DOHH2 (cell line): ENCODE results near the gene RGCC.
"Not testable (repeated sequence)": the region's sequence is repeated elsewhere in the genome, so short reads cannot be mapped to it uniquely, and the experiment has no call there.

Source experiments
- H3F3A ChIP-seq: fragments of 200-600 bp; sonication (generic), shearing (Covaris generic); 2 replicates; pipeline ENCODE4 v1.6.0; 2016; ENCODE audit warnings: antibody characterized with exemption, mild to moderate bottlenecking; ENCODE audit not compliant: control insufficient read depth, insufficient read depth
- H3K27ac ChIP-seq: fragments of 200-600 bp; sonication (generic); 2 replicates; pipeline ENCODE4 v1.5.1; 2014; ENCODE audit warnings: low read depth, mild to moderate bottlenecking, low read length, moderate library complexity
- H3K27me3 ChIP-seq: fragments of 200-600 bp; sonication (generic); 2 replicates; pipeline ENCODE4 v1.6.1; 2014; ENCODE audit warnings: mild to moderate bottlenecking, low read length, mixed read lengths; ENCODE audit not compliant: control insufficient read depth
- H3K36me3 ChIP-seq: fragments of 200-600 bp; sonication (generic); 2 replicates; pipeline ENCODE4 v1.6.1; 2014; ENCODE audit warnings: mild to moderate bottlenecking, low read length, moderate library complexity, mixed read lengths; ENCODE audit not compliant: control insufficient read depth
- H3K4me1 ChIP-seq: fragments of 200-600 bp; sonication (generic); 2 replicates; pipeline ENCODE4 v1.6.1; 2014; ENCODE audit warnings: mild to moderate bottlenecking, low read length, mixed read lengths; ENCODE audit not compliant: control insufficient read depth
- H3K4me2 ChIP-seq: fragments of 200-600 bp; sonication (generic); 2 replicates; pipeline ENCODE4 v1.6.0; 2014; ENCODE audit warnings: mild to moderate bottlenecking, low read length, moderate library complexity
- H3K4me3 ChIP-seq: fragments of 200-600 bp; sonication (generic); 2 replicates; pipeline ENCODE4 v1.5.1; 2014; ENCODE audit warnings: mild to moderate bottlenecking, low read length, mixed read lengths
- H3K79me2 ChIP-seq: fragments of 200-600 bp; sonication (generic); 2 replicates; pipeline ENCODE4 v1.6.1; 2014; ENCODE audit warnings: mild to moderate bottlenecking, low read length, mixed read lengths; ENCODE audit not compliant: control insufficient read depth
- H3K9me2 ChIP-seq: fragments of 200-600 bp; sonication (generic); replicated peaks from 2 replicates; pipeline ENCODE4 v1.6.1; 2014; ENCODE audit warnings: mild to moderate bottlenecking, low read length, mixed read lengths; ENCODE audit not compliant: control insufficient read depth
- H3K9me3 ChIP-seq: fragments of 200-600 bp; sonication (generic); 2 replicates; pipeline ENCODE4 v1.6.1; 2014; ENCODE audit warnings: antibody characterized with exemption, low read length, mixed read lengths; ENCODE audit not compliant: control insufficient read depth, insufficient read depth
- H4K20me1 ChIP-seq: fragments of 200-600 bp; sonication (generic); 2 replicates; pipeline ENCODE4 v1.6.0; 2014; ENCODE audit warnings: low read depth, mild to moderate bottlenecking, antibody characterized with exemption, low read length, moderate library complexity; ENCODE audit not compliant: control insufficient read depth, insufficient read depth
- CTCF ChIP-seq: fragments of 200-600 bp; sonication (generic); IDR thresholded peaks from one replicate; pipeline ENCODE4 v1.5.1; 2014; ENCODE audit warnings: antibody characterized with exemption, mild to moderate bottlenecking, low read depth, low read length; ENCODE audit not compliant: poor library complexity, severe bottlenecking
- EZH2phosphoT487 ChIP-seq: fragments of 200-600 bp; sonication (generic); IDR thresholded peaks from 2 replicates; pipeline ENCODE4 v1.6.1; 2017; ENCODE audit warnings: borderline replicate concordance, mild to moderate bottlenecking, antibody characterized with exemption, low read length, moderate library complexity, mixed read lengths

RGCC gene

GRCh38 chr13:41502673-41503072 is 45.3 kb downstream of the RGCC start:
- Histone ChIP-seq H3K4me3 (peak overlapping the region; percentile 68), H3K4me2 (peak overlapping the region; percentile 84), H3K79me2 (no peaks in the 10 kb centered on the region), H3K9me3 (peaks cover 7% of the 10 kb centered on the region), H3K4me1 (peaks cover 92% of the 10 kb centered on the region), H3F3A (peaks cover 33% of the 10 kb centered on the region), H3K27ac (peak overlapping the region; percentile 98), H3K36me3 (peaks cover 18% of the 10 kb centered on the region), H3K27me3 (no peaks in the 10 kb centered on the region), H4K20me1 (no peaks in the 10 kb centered on the region), H3K9me2 (no peaks in the 10 kb centered on the region)
- TF ChIP-seq EZH2phosphoT487: no peak
- peak; percentile 4 for TF ChIP-seq CTCF

DNA sequence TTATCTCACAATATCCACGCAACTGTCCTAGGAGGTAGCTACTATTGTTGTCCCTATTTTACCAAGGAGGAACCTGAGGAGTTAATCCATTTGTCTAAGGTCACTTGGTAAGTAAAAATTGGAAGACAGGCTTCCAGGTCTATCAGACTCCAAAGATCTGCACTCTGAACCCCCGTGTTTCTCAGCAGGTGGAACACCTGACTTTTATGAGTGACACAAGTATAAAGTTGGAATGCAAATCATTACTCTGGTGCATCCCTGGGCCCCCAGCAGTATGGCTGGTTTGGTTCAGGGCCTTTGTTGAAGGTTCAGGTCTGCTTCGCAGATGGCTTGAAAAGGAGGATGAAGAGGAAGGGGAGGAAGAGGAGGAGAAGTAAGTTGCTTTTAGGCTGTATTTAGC is 46.0 kb downstream of the RGCC start:
- H3K27me3 ChIP-seq: no peaks in the 10 kb centered on the region
- TF ChIP-seq EZH2phosphoT487 (no peak), CTCF (no peak)
- peaks cover 85% of the 10 kb centered on the region for H3K4me1 ChIP-seq
- peak overlapping the region; percentile 84 for H3K4me2 ChIP-seq
- no peaks in the 10 kb centered on the region for H3K9me2 ChIP-seq
- H3F3A ChIP-seq: peaks cover 33% of the 10 kb centered on the region
- peak overlapping the region; percentile 68 for H3K4me3 ChIP-seq
- no peaks in the 10 kb centered on the region for H3K79me2 ChIP-seq
- peaks cover 7% of the 10 kb centered on the region for H3K9me3 ChIP-seq
- peaks cover 18% of the 10 kb centered on the region for H3K36me3 ChIP-seq
- no peaks in the 10 kb centered on the region for H4K20me1 ChIP-seq
- peak overlapping the region; percentile 98 for H3K27ac ChIP-seq

GRCh38 chr13:41504657-41505056 is 47.3 kb downstream of the RGCC start:
- Histone ChIP-seq H3F3A (peaks cover 33% of the 10 kb centered on the region), H3K36me3 (peaks cover 18% of the 10 kb centered on the region), H3K27ac (peak overlapping the region; percentile 98), H3K4me1 (peaks cover 72% of the 10 kb centered on the region)
- not testable (repeated sequence) for H3K9me3 ChIP-seq, H4K20me1 ChIP-seq, H3K79me2 ChIP-seq, H3K27me3 ChIP-seq, H3K4me2 ChIP-seq, H3K4me3 ChIP-seq, H3K9me2 ChIP-seq

- Histone ChIP-seq H3K4me2 (peak overlapping the region; percentile 0; the same call in 1 of the 2 replicates), H3K4me1 (peaks cover 65% of the 10 kb centered on the region), H3K9me3 (peaks cover 7% of the 10 kb centered on the region), H3K36me3 (peaks cover 18% of the 10 kb centered on the region), H3K79me2 (no peaks in the 10 kb centered on the region), H3F3A (peaks cover 33% of the 10 kb centered on the region), H3K27ac (peak overlapping the region; percentile 1; the same call in 1 of the 2 replicates), H3K27me3 (no peaks in the 10 kb centered on the region), H4K20me1 (no peaks in the 10 kb centered on the region), H3K9me2 (no peaks in the 10 kb centered on the region), H3K4me3 (no peak overlapping the region)
- TF ChIP-seq EZH2phosphoT487: no peak
- no peak for TF ChIP-seq CTCF
Observed at GRCh38 chr13:41505209-41505835, 48.0 kb downstream of the RGCC start.
